Muscle layer of duodenum (tissue), 2 donors: ENCODE measurements around the gene SKI.

Experiments used
- H3K27ac ChIP-seq: one replicate; pipeline ENCODE4 v1.7.0; 2013; ENCODE audit warnings: mild to moderate bottlenecking, low read length
- H3K27me3 ChIP-seq: one replicate; pipeline ENCODE4 v1.7.0; 2013; ENCODE audit warnings: low read depth, mild to moderate bottlenecking, control low read depth, low read length
- H3K36me3 ChIP-seq, 2 donors: one replicate each; pipeline ENCODE4 v1.7.0; 2013; ENCODE audit warnings: low read length in 2 of 2, control low read depth in 1 of 2, mild to moderate bottlenecking in 1 of 2; ENCODE audit not compliant: insufficient read depth in 2 of 2, control insufficient read depth in 1 of 2
- H3K4me1 ChIP-seq, 2 donors: one replicate each; pipeline ENCODE4 v1.7.0; 2013; ENCODE audit warnings: low read length in 2 of 2, mild to moderate bottlenecking in 2 of 2, control low read depth in 1 of 2, moderate library complexity in 1 of 2; ENCODE audit not compliant: insufficient read depth in 2 of 2, control insufficient read depth in 1 of 2
- H3K4me3 ChIP-seq, 2 donors: one replicate each; pipeline ENCODE4 v1.7.0; 2013; ENCODE audit warnings: low read length in 2 of 2, low read depth in 1 of 2, mild to moderate bottlenecking in 1 of 2
- H3K9me3 ChIP-seq, 2 donors: one replicate each; pipeline ENCODE4 v1.7.0; 2013; ENCODE audit warnings: low read length in 2 of 2, control low read depth in 1 of 2, mild to moderate bottlenecking in 1 of 2; ENCODE audit not compliant: control insufficient read depth in 1 of 2
- donor health status: healthy.

The SKI gene

GRCh38 chr1:2277741-2278488, 49.8 kb downstream of the SKI start:
- Histone ChIP-seq H3K36me3 (no peaks in the 10 kb centered on the region), H3K4me3 (no peak overlapping the region), H3K9me3 (no peaks in the 10 kb centered on the region), H3K27ac (peak overlapping the region; percentile 39), H3K27me3 (no peaks in the 10 kb centered on the region), H3K4me1 (peaks cover 25 to 70% of the 10 kb centered on the region in 2 donors)

- H3K4me3 ChIP-seq, result peak overlapping the region in 1 of 2 donors; percentile 7
Measured at GRCh38 chr1:2278591-2279209, 50.6 kb downstream of the SKI start.

GRCh38 chr1:2279210-2279639, 51.1 kb downstream of the SKI start:
- no peaks in the 10 kb centered on the region for H3K9me3 ChIP-seq
- H3K27me3 ChIP-seq, result no peaks in the 10 kb centered on the region
- peak overlapping the region in 1 of 2 donors; percentile 7 for H3K4me3 ChIP-seq
- H3K4me1 ChIP-seq, result peaks cover 25 to 67% of the 10 kb centered on the region in 2 donors
- H3K27ac ChIP-seq, result peak overlapping the region; percentile 8
- no peaks in the 10 kb centered on the region for H3K36me3 ChIP-seq

More at GRCh38 chr1:2278591-2279209, 50.6 kb downstream of the SKI start:
- Histone ChIP-seq H3K36me3 (no peaks in the 10 kb centered on the region), H3K4me1 (peaks cover 25 to 70% of the 10 kb centered on the region in 2 donors), H3K27me3 (no peaks in the 10 kb centered on the region), H3K27ac (peak overlapping the region; percentile 8), H3K9me3 (no peaks in the 10 kb centered on the region)

- peaks cover 25 to 61% of the 10 kb centered on the region in 2 donors for H3K4me1 ChIP-seq
- H3K9me3 ChIP-seq, result no peaks in the 10 kb centered on the region
- H3K27me3 ChIP-seq, result no peaks in the 10 kb centered on the region
- no peaks in the 10 kb centered on the region for H3K36me3 ChIP-seq
- peak overlapping the region; percentile 8 for H3K27ac ChIP-seq
- H3K4me3 ChIP-seq, result no peak overlapping the region
Measured at GRCh38 chr1:2279817-2280216, 51.7 kb downstream of the SKI start.

DNA sequence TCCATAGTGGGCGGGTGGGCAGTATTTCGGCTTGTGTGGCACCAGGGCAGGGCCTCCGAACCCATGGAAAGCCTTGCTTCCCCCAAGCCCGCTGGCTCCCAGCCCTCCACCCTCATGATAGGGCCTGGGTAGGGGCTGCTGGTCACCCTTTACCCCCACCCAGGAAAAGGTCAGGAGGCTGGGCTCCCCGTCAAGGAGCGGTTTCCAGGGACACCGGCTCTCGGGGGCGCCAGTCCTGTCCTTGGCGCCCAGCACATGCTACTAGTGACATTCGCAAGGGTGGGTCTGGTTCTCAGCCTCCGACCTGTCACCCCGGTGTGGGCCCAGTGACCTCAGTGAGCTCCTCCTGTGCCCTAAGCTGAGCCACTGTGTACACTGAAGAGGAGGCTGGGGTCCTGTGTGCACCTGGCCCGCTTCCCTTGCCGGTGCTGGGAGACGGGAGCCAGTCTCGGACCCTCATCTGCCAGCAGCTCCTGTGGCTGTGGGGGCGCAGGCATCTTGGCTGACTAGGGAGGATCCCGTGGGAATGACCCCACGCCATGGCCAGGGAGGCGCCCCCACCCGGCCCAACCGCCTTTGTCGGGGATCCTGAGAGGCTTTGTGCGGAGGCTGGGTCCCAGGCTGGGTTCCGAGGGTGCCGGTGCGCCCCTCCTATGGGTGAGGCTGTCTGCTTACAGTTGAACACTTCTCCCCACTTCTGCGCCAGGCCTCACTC, 54.6 kb downstream of the SKI start:
- peaks cover 15 to 42% of the 10 kb centered on the region in 2 donors for H3K4me1 ChIP-seq
- no peaks in the 10 kb centered on the region for H3K9me3 ChIP-seq
- H3K4me3 ChIP-seq, result no peak overlapping the region
- H3K36me3 ChIP-seq, result no peaks in the 10 kb centered on the region
- H3K27me3 ChIP-seq, result no peaks in the 10 kb centered on the region
- no peak overlapping the region for H3K27ac ChIP-seq

- no peaks in the 10 kb centered on the region for H3K27me3 ChIP-seq
- H3K4me1 ChIP-seq, result peaks cover 7 to 36% of the 10 kb centered on the region in 2 donors
- H3K9me3 ChIP-seq, result no peaks in the 10 kb centered on the region
- H3K36me3 ChIP-seq, result no peaks in the 10 kb centered on the region
- H3K27ac ChIP-seq, result no peak overlapping the region
- H3K4me3 ChIP-seq, result no peak overlapping the region
Measured at GRCh38 chr1:2283371-2283990, 55.4 kb downstream of the SKI start.

DNA sequence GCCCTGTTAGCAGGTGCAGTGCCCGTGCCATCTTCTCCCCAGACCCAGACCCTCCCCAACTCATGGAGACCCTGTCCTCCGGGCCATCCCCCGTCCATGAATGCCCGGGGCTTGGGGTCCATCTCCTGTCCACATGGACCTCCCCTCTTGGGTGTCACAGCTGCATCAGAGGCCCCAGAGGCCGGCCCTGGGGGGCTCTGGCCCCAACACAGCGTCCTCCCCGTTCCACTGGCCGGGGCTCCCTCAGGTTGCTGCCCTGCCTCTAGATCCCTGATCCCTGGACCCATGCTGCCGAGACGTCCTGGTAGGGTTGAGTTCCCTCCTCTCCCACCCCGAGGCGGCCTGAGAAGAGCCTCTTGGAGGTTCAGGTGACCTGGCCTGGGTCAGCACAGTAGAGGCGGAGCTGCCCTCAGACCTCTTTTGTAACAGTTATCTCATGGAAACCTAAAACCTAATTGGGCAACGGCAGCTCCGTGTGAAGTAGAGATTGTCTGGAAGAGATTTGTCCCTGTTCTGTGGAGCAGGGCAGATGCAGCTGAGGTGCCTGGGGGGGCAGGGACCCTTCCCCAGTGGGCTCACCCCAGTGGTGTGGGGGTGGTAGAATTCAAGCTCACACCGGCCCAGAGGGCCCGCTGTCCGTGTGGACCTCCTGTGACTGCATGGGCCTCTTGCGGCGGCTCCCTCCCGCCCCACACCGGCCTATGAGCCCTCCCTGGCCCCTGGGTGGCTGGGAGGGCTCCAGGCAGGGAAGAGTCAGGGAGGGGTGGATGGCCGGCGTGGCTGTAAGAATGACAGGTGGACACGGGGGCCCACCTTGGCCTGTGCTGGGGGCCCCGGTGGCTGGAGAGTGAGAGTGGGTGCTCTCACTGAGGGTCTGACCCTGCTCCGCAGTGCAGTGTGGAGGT, 56.1 kb downstream of the SKI start:
- Histone ChIP-seq H3K27me3 (no peaks in the 10 kb centered on the region), H3K4me3 (no peak overlapping the region), H3K9me3 (no peaks in the 10 kb centered on the region), H3K36me3 (no peaks in the 10 kb centered on the region), H3K4me1 (peaks cover 0 to 36% of the 10 kb centered on the region in 2 donors), H3K27ac (no peak overlapping the region)

GRCh38 chr1:2284932-2285331, 56.8 kb downstream of the SKI start:
- Histone ChIP-seq H3K27me3 (no peaks in the 10 kb centered on the region), H3K4me3 (no peak overlapping the region), H3K4me1 (peaks cover 5 to 35% of the 10 kb centered on the region in 2 donors), H3K36me3 (no peaks in the 10 kb centered on the region), H3K27ac (no peak overlapping the region), H3K9me3 (no peaks in the 10 kb centered on the region)

- Histone ChIP-seq H3K4me3 (no peak overlapping the region), H3K4me1 (peaks cover 9 to 54% of the 10 kb centered on the region in 2 donors), H3K36me3 (no peaks in the 10 kb centered on the region)
Measured at GRCh38 chr1:2286923-2287322, 58.8 kb downstream of the SKI start.

GRCh38 chr1:2287649-2288048, 59.5 kb downstream of the SKI start:
- Histone ChIP-seq H3K27ac (no peak overlapping the region), H3K4me1 (peaks cover 9 to 60% of the 10 kb centered on the region in 2 donors), H3K36me3 (no peaks in the 10 kb centered on the region), H3K4me3 (no peak overlapping the region), H3K27me3 (no peaks in the 10 kb centered on the region), H3K9me3 (no peaks in the 10 kb centered on the region)

More at GRCh38 chr1:2286923-2287322, 58.8 kb downstream of the SKI start:
- Histone ChIP-seq H3K27me3 (no peaks in the 10 kb centered on the region), H3K9me3 (no peaks in the 10 kb centered on the region), H3K27ac (no peak overlapping the region)
